IMR-90 (cell line): ENCODE data around the gene LCNL1. TPM values are rescaled to one million over a fixed set of nuclear protein-coding genes. Genes with fewer than 3 reads are reported as not detected.

Experiments used
- ATAC-seq: fragments of 200-7000 bp; cut with Tn5 transposase; 2 replicates; pipeline ENCODE4 v1.9.1; 2020; ENCODE audit warnings: low read depth, mild to moderate bottlenecking, moderate library complexity
- BruUV-seq: library from RNA; stranded (reverse); fragments of 400-500 nt; replicated peaks from 2 replicates; lab custom pipeline; 2021; lab: Mats Ljungman, UMichigan
- CTCF ChIA-PET: fragments of 300-600 bp; formaldehyde crosslinking; extraction: SDS; loops from one replicate; lab custom pipeline; 2021; ENCODE audit warnings: antibody characterized with exemption; lab: Yijun Ruan, JAX
- POLR2A ChIA-PET: fragments of 300-600 bp; sonication (Branson Sonifier 250); formaldehyde crosslinking; loops from one replicate; lab custom pipeline; 2022; ENCODE audit warnings: antibody characterized with exemption; ENCODE audit not compliant: unreplicated experiment; lab: Charles Lee
- DNase-seq: peaks from one replicate; pipeline ENCODE4 v3.0.0; 2013
- H2AFZ ChIP-seq: replicated peaks from 2 replicates; pipeline ENCODE3; 2013; ENCODE audit warnings: low read length, mild to moderate bottlenecking; ENCODE audit not compliant: poor library complexity
- H2AK5ac ChIP-seq: 2 replicates; pipeline ENCODE4 v1.6.1; 2013; ENCODE audit warnings: low read depth, low read length, inconsistent platforms
- H2AK9ac ChIP-seq: replicated peaks from 2 replicates; pipeline ENCODE3; 2013; ENCODE audit warnings: mild to moderate bottlenecking, low read depth, low read length, moderate library complexity; ENCODE audit not compliant: poor library complexity
- H2BK120ac ChIP-seq: 2 replicates; pipeline ENCODE4 v1.6.1; 2013; ENCODE audit warnings: low read depth, low read length, inconsistent platforms
- H2BK15ac ChIP-seq: 3 replicates; pipeline ENCODE4 v1.6.1; 2013; ENCODE audit warnings: low read depth, low read length, inconsistent platforms
- H2BK20ac ChIP-seq: 2 replicates; pipeline ENCODE4 v1.6.1; 2013; ENCODE audit warnings: low read depth, mild to moderate bottlenecking, inconsistent platforms, low read length, moderate library complexity
- H2BK5ac ChIP-seq: 2 replicates; pipeline ENCODE4 v1.6.1; 2013; ENCODE audit warnings: mild to moderate bottlenecking, low read depth, low read length, inconsistent platforms; ENCODE audit not compliant: poor library complexity, severe bottlenecking
- H3K14ac ChIP-seq: replicated peaks from 2 replicates; pipeline ENCODE4 v1.6.1; 2013; ENCODE audit warnings: low read depth, low read length, inconsistent platforms
- H3K18ac ChIP-seq: 2 replicates; pipeline ENCODE4 v1.6.1; 2013; ENCODE audit warnings: low read depth, low read length, control low read depth
- H3K23ac ChIP-seq: 2 replicates; pipeline ENCODE4 v1.6.1; 2013; ENCODE audit warnings: low read depth, low read length, inconsistent platforms
- H3K27ac ChIP-seq: 2 replicates; pipeline ENCODE4 v1.5.1; 2013; ENCODE audit warnings: mild to moderate bottlenecking, control low read depth, low read length; ENCODE audit not compliant: insufficient read depth
- H3K27me3 ChIP-seq: 2 replicates; pipeline ENCODE4 v1.6.1; 2013; ENCODE audit warnings: low read length; ENCODE audit not compliant: control insufficient read depth, insufficient read depth
- H3K36me3 ChIP-seq: 2 replicates; pipeline ENCODE4 v1.6.1; 2013; ENCODE audit warnings: low read length, mixed read lengths; ENCODE audit not compliant: control insufficient read depth, insufficient read depth
- H3K4ac ChIP-seq: 2 replicates; pipeline ENCODE4 v1.6.1; 2013; ENCODE audit warnings: low read depth, low read length, inconsistent platforms
- H3K4me1 ChIP-seq: 2 replicates; pipeline ENCODE4 v1.6.1; 2013; ENCODE audit warnings: low read length, mixed read lengths; ENCODE audit not compliant: control insufficient read depth, insufficient read depth
- H3K4me2 ChIP-seq: 2 replicates; pipeline ENCODE4 v1.6.1; 2013; ENCODE audit warnings: low read depth, mild to moderate bottlenecking, control low read depth, low read length, moderate library complexity
- H3K4me3 ChIP-seq: 2 replicates; pipeline ENCODE4 v1.5.1; 2013; ENCODE audit warnings: low read depth, mild to moderate bottlenecking, control low read depth, low read length, moderate library complexity; ENCODE audit not compliant: insufficient read depth
- H3K56ac ChIP-seq: 2 replicates; pipeline ENCODE4 v1.6.1; 2013; ENCODE audit warnings: low read length, inconsistent platforms; ENCODE audit not compliant: insufficient read depth; ENCODE audit errors: extremely low read depth
- H3K79me1 ChIP-seq, 2 experiments: 2 replicates each; pipeline ENCODE4 v1.6.1; 2013; ENCODE audit warnings: low read length in 2 of 2, inconsistent platforms in 1 of 2, low read depth in 1 of 2
- H3K9ac ChIP-seq: 2 replicates; pipeline ENCODE4 v1.6.1; 2013; ENCODE audit warnings: low read depth, low read length, control low read depth
- H3K9me1 ChIP-seq: 2 replicates; pipeline ENCODE4 v1.6.1; 2013; ENCODE audit warnings: low read length, inconsistent platforms; ENCODE audit not compliant: insufficient read depth
- H3K9me3 ChIP-seq: 2 replicates; pipeline ENCODE4 v1.6.1; 2013; ENCODE audit warnings: low read length; ENCODE audit not compliant: control insufficient read depth, insufficient read depth
- H4K20me1 ChIP-seq: 2 replicates; pipeline ENCODE4 v1.6.1; 2013; ENCODE audit warnings: low read length, inconsistent platforms; ENCODE audit not compliant: insufficient read depth
- H4K5ac ChIP-seq: 2 replicates; pipeline ENCODE4 v1.6.1; 2013; ENCODE audit warnings: mild to moderate bottlenecking, low read depth, low read length, control low read depth
- H4K8ac ChIP-seq, 2 experiments: 2 replicates each; pipeline ENCODE4 v1.6.1; 2013; ENCODE audit warnings: low read depth in 2 of 2, low read length in 2 of 2, control low read depth in 1 of 2, inconsistent platforms in 1 of 2
- H4K91ac ChIP-seq: 2 replicates; pipeline ENCODE4 v1.6.1; 2013; ENCODE audit warnings: low read depth, low read length, inconsistent platforms; ENCODE audit not compliant: insufficient read depth
- CHD1 ChIP-seq: IDR thresholded peaks from 2 replicates; pipeline ENCODE4 v1.6.1; 2012; ENCODE audit warnings: low read depth, low read length, improper control_type of control experiment
- MXI1 ChIP-seq: IDR thresholded peaks from 2 replicates; pipeline ENCODE4 v1.6.1; 2012; ENCODE audit warnings: low read depth, mild to moderate bottlenecking, low read length, moderate library complexity, borderline replicate concordance
- WGBS, 2 experiments: methylation state at CpG; one replicate each; pipeline versions ENCODE4 v1.1.5 to v1.1.7; 2013; ENCODE audit warnings: missing lambda C conversion rate in 2 of 2; ENCODE audit not compliant: insufficient read length in 1 of 2; ENCODE audit errors: extremely low coverage in 2 of 2; 5-methylcytosine and 5-hydroxymethylcytosine counted together
- dilution Hi-C: fragments of 300-500 bp; cut with HindIII; formaldehyde crosslinking; loops from one replicate; pipeline ENCODE4 v1.14.3; 2018; ENCODE audit warnings: low sequenced_read_pairs; ENCODE audit not compliant: unreplicated experiment
- in situ Hi-C: fragments of 300-500 bp; cut with MboI; formaldehyde crosslinking; loops from 3 replicates; pipeline ENCODE4 v1.14.3; 2019; ENCODE audit warnings: low sequenced_read_pairs, inconsistent platforms, mixed read lengths
- intact Hi-C: fragments of 100-400 bp; cut with micrococcal nuclease; formaldehyde crosslinking; loops from 2 replicates; pipeline ENCODE4 v1.10.0; 2022
- polyA plus RNA-seq, 3 experiments: library from polyadenylated mRNA; depleted of rRNA; stranded (reverse); fragments of >200 nt; gene quantifications; 2 replicates each; pipeline ENCODE4 v1.2.3, GENCODE V29; 2012; ENCODE audit warnings: low replicate concordance in 1 of 3
- total RNA-seq: library from RNA; depleted of rRNA; stranded (reverse); fragments of >200 nt; gene quantifications from 2 replicates; pipeline ENCODE4 v1.2.3, GENCODE V29; 2012
- TF ChIP-seq, protein P1 (sequence below): fragments of 150-350 bp; IDR thresholded peaks from 2 replicates; pipeline ENCODE4 v1.6.1; 2017; ENCODE audit warnings: mild to moderate bottlenecking, antibody characterized with exemption, low read length, low read depth

LCNL1 gene
- total and polyA plus RNA-seq, 2 of the 4 experiments (the other 2 are of a cell fraction): 0.15 TPM; not detected in 1

DNA sequence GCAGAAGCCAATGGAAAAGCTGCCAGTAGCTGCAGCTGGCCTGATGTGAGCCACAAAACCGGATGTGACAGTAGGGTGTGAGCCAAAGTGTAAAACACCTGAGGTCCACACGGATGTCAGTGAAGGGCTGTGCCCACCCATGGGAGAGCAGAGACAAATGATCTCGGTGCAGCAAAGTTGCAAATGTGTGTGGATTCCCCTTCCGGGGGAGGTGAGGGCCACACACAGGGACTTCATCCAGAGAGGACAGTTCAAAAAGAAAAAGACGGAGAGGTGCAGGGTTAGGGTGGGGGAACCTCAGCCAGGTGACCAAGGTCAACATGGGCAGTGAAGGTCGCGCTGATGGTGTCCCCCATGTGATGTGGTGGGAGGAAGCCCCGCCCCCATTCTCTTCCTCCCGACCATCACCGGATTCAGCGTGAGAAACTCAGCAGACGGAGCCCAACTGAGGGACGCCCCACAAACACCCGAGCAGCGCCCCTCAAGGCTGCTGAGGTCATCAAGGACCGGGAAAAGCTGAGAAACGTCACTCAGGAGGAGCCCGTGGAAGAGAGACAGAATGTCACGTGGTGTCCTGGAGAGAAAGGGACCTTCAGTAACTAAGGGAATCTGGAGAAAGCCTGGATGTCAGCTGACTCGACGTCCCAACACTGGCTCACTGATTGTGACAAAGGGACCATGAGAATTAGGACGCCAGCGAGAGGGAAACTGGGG lies 16.9 kb upstream of the LCNL1 start:
- Histone ChIP-seq H3K9me1 (peaks cover 2% of the 10 kb centered on the region; the same call in 1 of the 2 replicates), H2BK15ac (no peak overlapping the region), H3K4me1 (no peaks in the 10 kb centered on the region), H2BK5ac (no peak overlapping the region), H2AFZ (peak overlapping the region; percentile 78), H4K91ac (no peak overlapping the region), H2BK120ac (no peak overlapping the region), H4K5ac (no peak overlapping the region), H3K56ac (no peak overlapping the region), H2AK9ac (peak overlapping the region; percentile 13), H3K4ac (no peak overlapping the region), H4K8ac (no peak overlapping the region), H2AK5ac (no peak overlapping the region), H3K27ac (no peak overlapping the region), H4K20me1 (no peaks in the 10 kb centered on the region), H3K18ac (no peak overlapping the region), H3K36me3 (no peaks in the 10 kb centered on the region), H3K14ac (no peak overlapping the region), H3K4me3 (no peak overlapping the region), H3K4me2 (peak overlapping the region; percentile 70), H3K23ac (no peak overlapping the region), H2BK20ac (no peak overlapping the region), H3K9me3 (no peaks in the 10 kb centered on the region), H3K79me1 (no peaks in the 10 kb centered on the region), H3K9ac (no peak overlapping the region), H3K27me3 (peaks cover 17% of the 10 kb centered on the region)
- DNase-seq (no peak), ATAC-seq (no peak)
- dilution Hi-C loops: no loop called here
- BruUV-seq: no TSS peak
- 11% methylated on average over 5 of the region's 23 CpGs; no CpG with 5 or more reads in 1 of the 2 experiments for WGBS, 2 experiments
- TF ChIP-seq, protein P1, sequence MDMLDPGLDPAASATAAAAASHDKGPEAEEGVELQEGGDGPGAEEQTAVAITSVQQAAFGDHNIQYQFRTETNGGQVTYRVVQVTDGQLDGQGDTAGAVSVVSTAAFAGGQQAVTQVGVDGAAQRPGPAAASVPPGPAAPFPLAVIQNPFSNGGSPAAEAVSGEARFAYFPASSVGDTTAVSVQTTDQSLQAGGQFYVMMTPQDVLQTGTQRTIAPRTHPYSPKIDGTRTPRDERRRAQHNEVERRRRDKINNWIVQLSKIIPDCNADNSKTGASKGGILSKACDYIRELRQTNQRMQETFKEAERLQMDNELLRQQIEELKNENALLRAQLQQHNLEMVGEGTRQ: peak; percentile 78
- TF ChIP-seq CHD1: no peak
- TF ChIP-seq MXI1: no peak
- CTCF ChIA-PET: no interaction called here
- intact Hi-C loops: no loop called here
- in situ Hi-C loops: no loop called here
- POLR2A ChIA-PET: interaction anchor here (0.6 kb wide), 1 partner anchor 113 kb away, joined by 3 read pairs; no protein-coding TSS in a partner anchor
